Prostate gland (tissue), 2 donors: ENCODE measurements around the gene LCP2. TPM values are rescaled to one million over a fixed set of nuclear protein-coding genes. Genes with fewer than 3 reads are reported as not detected.

Source experiments
- DNase-seq: peaks from one replicate; pipeline ENCODE4 v3.0.0-alpha.2; 2019; ENCODE audit warnings: low spot score
- H3K27ac ChIP-seq, 2 donors: fragments of 200-600 bp; sonication (generic); 2 replicates each; pipeline ENCODE4 v1.5.1; 2017 to 2019
- H3K27me3 ChIP-seq: fragments of 200-600 bp; sonication (generic); replicated peaks from 2 replicates; pipeline ENCODE4 v1.5.1; 2019; ENCODE audit not compliant: insufficient read depth
- H3K36me3 ChIP-seq, 2 donors: fragments of 200-600 bp; sonication (generic); 1 replicate in 1 of 2; 2 replicates in 1 of 2; pipeline versions ENCODE4 v1.5.1 to v1.8.1; 2017 to 2019
- H3K4me1 ChIP-seq: fragments of 200-600 bp; sonication (generic); replicated peaks from 2 replicates; pipeline ENCODE4 v1.5.1; 2019
- H3K4me3 ChIP-seq, 2 donors: fragments of 200-600 bp; sonication (generic); 2 replicates each; pipeline ENCODE4 v1.5.1; 2017 to 2019
- H3K9me3 ChIP-seq: fragments of 200-600 bp; sonication (generic); 2 replicates; pipeline ENCODE4 v1.5.1; 2017
- CTCF ChIP-seq, 4 experiments: fragments of 200-600 bp in 2 of 4; fragments of 450-650 bp in 2 of 4; sonication (generic) in 2 of 4; IDR thresholded peaks; 1 replicate in 3 of 4; 2 replicates in 1 of 4; pipeline ENCODE4 v1.5.1; 2016 to 2019; ENCODE audit warnings: antibody characterized with exemption in 4 of 4, mild to moderate bottlenecking in 2 of 4, moderate library complexity in 2 of 4
- POLR2A ChIP-seq: fragments of 450-650 bp; IDR thresholded peaks from one replicate; pipeline ENCODE4 v1.6.1; 2016; ENCODE audit warnings: antibody characterized with exemption, mild to moderate bottlenecking
- POLR2AphosphoS5 ChIP-seq: sonication (generic); formaldehyde crosslinking; IDR thresholded peaks from one replicate; pipeline ENCODE4 v1.6.1; 2017; ENCODE audit warnings: antibody characterized with exemption
- WGBS: methylation state at CpG from one replicate; pipeline ENCODE4 v1.1.5; 2018; 5-methylcytosine and 5-hydroxymethylcytosine counted together
- intact Hi-C: fragments of 100-400 bp; cut with DNase I; formaldehyde crosslinking; loops from one replicate; pipeline ENCODE4 v1.14.2; 2022
- total RNA-seq, 2 donors: library from RNA; depleted of rRNA; stranded (reverse); fragments of >200 nt; gene quantifications; one replicate each; pipeline ENCODE4 v1.1.0, GENCODE V29; 2016

The LCP2 gene
- total RNA-seq, 2 donors from 2014 or later, result 3.3 to 11.3 TPM

- Histone ChIP-seq H3K4me1 (no peaks in the 10 kb centered on the region), H3K4me3 (no peak overlapping the region), H3K27ac (no peak overlapping the region), H3K36me3 (no peaks in the 10 kb centered on the region), H3K27me3 (no peaks in the 10 kb centered on the region), H3K9me3 (no peaks in the 10 kb centered on the region)
- no peak for DNase-seq
- no peak for TF ChIP-seq POLR2AphosphoS5
- TF ChIP-seq CTCF (IDR thresholded peaks at IDR 0.05), result no peak
- TF ChIP-seq POLR2A, result no peak
- intact Hi-C loops, result no loop called here
- WGBS, result 91% methylated on average over 5 of the region's 5 CpGs
Measured at GRCh38 chr5:170332058-170332457, 34.5 kb upstream of the LCP2 start.

- no peak for TF ChIP-seq CTCF (IDR thresholded peaks at IDR 0.05)
- TF ChIP-seq POLR2A, result no peak
- no peak for TF ChIP-seq POLR2AphosphoS5
- no peak for DNase-seq
- no peak overlapping the region for H3K4me3 ChIP-seq
- H3K9me3 ChIP-seq, result no peaks in the 10 kb centered on the region
- no peaks in the 10 kb centered on the region for H3K27me3 ChIP-seq
- WGBS, result 77% methylated on average over 11 of the region's 11 CpGs
- intact Hi-C loops, result no loop called here
- no peaks in the 10 kb centered on the region for H3K4me1 ChIP-seq
- no peaks in the 10 kb centered on the region for H3K36me3 ChIP-seq
- peak overlapping the region in 1 of 2 donors; percentile 26 for H3K27ac ChIP-seq
Measured at GRCh38 chr5:170330568-170331054, 33.0 kb upstream of the LCP2 start.

GRCh38 chr5:170329524-170329923, 31.9 kb upstream of the LCP2 start:
- no peak for DNase-seq
- TF ChIP-seq POLR2A (no peak), POLR2AphosphoS5 (no peak)
- H3K36me3 ChIP-seq, result no peaks in the 10 kb centered on the region
- 93% methylated on average over 3 of the region's 3 CpGs for WGBS
- intact Hi-C loops, result no loop called here
- no peaks in the 10 kb centered on the region for H3K9me3 ChIP-seq
- no peak overlapping the region for H3K27ac ChIP-seq
- no peaks in the 10 kb centered on the region for H3K4me1 ChIP-seq
- no peaks in the 10 kb centered on the region for H3K27me3 ChIP-seq
- no peak overlapping the region for H3K4me3 ChIP-seq

GRCh38 chr5:170327829-170328228, 30.3 kb upstream of the LCP2 start:
- no peaks in the 10 kb centered on the region for H3K4me1 ChIP-seq
- no peaks in the 10 kb centered on the region for H3K9me3 ChIP-seq
- intact Hi-C loops, result no loop called here
- H3K36me3 ChIP-seq, result no peaks in the 10 kb centered on the region
- TF ChIP-seq POLR2AphosphoS5, result no peak
- TF ChIP-seq CTCF (IDR thresholded peaks at IDR 0.05), result no peak
- TF ChIP-seq POLR2A, result no peak
- no peak overlapping the region for H3K4me3 ChIP-seq
- H3K27me3 ChIP-seq, result no peaks in the 10 kb centered on the region
- no peak overlapping the region for H3K27ac ChIP-seq
- WGBS, result 66% methylated on average over 2 of the region's 2 CpGs
- DNase-seq, result no peak

- no peak overlapping the region for H3K27ac ChIP-seq
- no peaks in the 10 kb centered on the region for H3K27me3 ChIP-seq
- WGBS, result 67% methylated on average over 4 of the region's 4 CpGs
- TF ChIP-seq CTCF (IDR thresholded peaks at IDR 0.05), result no peak
- no peak for TF ChIP-seq POLR2A
- TF ChIP-seq POLR2AphosphoS5, result no peak
- no peaks in the 10 kb centered on the region for H3K9me3 ChIP-seq
- H3K36me3 ChIP-seq, result no peaks in the 10 kb centered on the region
- no peaks in the 10 kb centered on the region for H3K4me1 ChIP-seq
- H3K4me3 ChIP-seq, result no peak overlapping the region
- DNase-seq, result no peak
- intact Hi-C loops, result no loop called here
Measured at GRCh38 chr5:170327168-170327567, 29.6 kb upstream of the LCP2 start.
